DMS 273 (cell line): Measurements from ENCODE around the gene SLC8A1.
A peak's percentile ranks its signal among the peaks of the same experiment; 100 is the strongest.

Experiments used
- DNase-seq: peaks from one replicate; lab custom pipeline; 2025; ENCODE audit not compliant: unreplicated experiment; lab: John Stamatoyannopoulos, UW

SLC8A1 gene

DNA sequence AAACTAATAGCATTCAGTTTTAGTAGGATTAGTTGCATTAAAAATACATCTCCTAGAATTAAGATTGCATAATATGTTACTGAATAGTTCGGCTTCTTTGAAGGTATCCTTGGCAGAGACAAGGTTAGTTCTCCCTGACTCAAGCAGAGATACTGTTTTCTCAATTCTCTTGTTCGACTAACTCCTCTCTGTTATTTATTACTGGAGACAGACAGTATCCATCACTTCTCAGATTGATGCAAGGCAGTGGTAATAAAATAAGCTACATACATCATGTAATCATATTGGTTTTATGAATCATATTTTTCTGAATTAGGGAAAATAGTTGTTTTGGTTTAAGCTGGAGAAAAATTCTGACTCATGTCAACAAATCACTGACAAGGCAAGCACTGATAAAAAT is 134.8 kb downstream of the SLC8A1 start:
- no peak for DNase-seq

GRCh38 chr2:40316620-40317019 is 135.3 kb downstream of the SLC8A1 start:
- DNase-seq, result no peak

DNA sequence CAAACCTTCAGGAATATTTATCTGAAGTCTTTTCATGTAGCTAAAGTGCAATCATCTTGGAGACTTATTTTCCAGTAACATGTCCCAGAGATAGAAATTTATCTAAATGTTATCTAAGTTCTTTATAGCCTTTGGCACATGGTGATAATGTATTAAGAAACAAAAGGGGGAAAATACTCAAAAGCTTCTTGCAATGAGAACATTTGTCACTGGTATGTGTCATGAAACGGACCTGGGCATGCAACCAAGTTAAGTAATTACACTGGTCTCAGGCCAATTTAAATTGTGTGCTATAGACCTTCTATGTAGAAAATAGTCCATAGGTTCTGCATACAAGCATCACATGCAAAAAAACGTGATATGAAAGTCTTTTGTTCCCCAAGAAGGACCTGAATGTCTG is 136.2 kb downstream of the SLC8A1 start:
- DNase-seq, result peak; percentile 4

DNA sequence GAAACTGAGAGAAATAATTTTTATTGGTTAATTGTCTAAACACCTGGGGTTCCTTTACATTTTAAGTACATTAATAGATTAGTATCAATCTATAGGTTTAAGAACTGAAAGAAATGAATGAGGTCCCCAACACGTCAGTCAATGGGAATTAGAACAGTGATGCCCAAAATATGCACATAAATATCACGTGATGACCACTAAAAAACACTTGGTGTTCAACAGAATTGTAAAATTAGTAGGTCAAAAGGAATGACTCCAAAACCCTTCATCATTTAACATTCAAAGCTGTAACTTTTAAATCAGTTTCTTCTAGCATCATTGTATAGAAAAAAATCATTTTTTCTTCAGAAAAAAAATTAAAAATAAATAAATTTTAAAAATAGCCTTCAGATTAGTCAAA is 140.9 kb downstream of the SLC8A1 start:
- DNase-seq, result no peak

GRCh38 chr2:40310303-40310702 is 141.6 kb downstream of the SLC8A1 start:
- DNase-seq, result no peak

DNA sequence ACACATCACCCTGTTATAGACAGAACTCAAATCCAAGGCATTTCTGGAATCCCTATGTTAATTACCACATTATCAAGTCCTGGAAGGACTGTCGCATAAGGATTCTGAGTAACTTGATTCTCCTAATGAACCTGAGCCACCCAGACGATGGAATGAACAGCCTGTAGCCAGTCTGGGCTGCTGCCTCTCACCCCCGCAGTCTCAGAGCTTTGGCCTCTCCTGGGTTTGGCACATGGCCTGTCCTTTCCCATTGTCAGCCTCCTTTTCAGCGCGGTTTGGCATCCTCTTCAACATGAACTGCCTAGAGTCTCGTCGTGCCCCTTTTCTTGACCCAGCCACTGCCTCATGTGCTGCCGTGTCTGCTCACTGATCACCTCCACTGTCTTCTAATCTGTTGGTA is 147.6 kb downstream of the SLC8A1 start:
- peak; percentile 29 for DNase-seq

- DNase-seq, result no peak
These were observed 148.1 kb downstream of the SLC8A1 start for GRCh38 chr2:40303746-40304145.

GRCh38 chr2:40302751-40303325 is 149.1 kb downstream of the SLC8A1 start:
- DNase-seq, result no peak

DNA sequence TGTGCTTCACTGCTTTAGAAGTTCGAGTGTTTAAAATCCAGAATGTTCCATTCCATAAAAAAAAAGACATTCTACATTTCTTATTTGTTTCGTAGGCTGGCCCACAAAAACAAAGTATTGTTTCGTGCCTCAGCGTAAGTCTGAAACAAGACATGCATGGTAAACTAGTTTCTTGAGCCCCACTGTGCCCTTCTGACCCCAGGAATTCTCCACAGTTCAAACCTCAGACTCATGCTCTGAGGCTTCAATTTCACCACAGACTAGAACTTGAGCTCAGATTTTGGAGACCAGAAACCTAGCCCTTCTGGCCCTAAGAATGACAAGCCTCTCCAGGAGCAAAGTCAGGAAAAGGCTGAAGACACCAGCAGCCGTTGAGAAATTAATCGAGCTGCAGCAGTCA is 151.5 kb downstream of the SLC8A1 start:
- no peak for DNase-seq

GRCh38 chr2:40299781-40300180 is 152.1 kb downstream of the SLC8A1 start:
- DNase-seq, result no peak

- no peak for DNase-seq
These were observed 152.7 kb downstream of the SLC8A1 start for GRCh38 chr2:40299173-40299572.

DNA sequence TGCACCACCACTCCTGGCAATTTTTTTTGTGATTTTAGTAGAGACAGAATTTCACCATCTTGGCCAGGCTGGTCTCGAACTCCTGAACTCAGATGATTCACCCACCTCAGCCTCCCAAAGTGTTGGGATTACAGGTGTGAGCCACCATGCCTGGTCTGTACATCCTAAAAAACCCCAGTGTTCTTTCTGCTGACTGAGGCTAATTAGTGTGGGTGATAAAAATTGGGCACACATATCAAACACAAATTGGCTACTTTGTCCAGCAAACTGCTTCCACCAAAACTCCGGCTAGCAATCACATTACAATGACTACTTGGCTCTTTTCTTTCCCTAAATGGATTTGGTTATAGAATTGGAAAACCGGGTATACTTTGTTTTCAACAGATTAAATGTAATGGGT is 153.9 kb downstream of the SLC8A1 start:
- DNase-seq, result no peak

DNA sequence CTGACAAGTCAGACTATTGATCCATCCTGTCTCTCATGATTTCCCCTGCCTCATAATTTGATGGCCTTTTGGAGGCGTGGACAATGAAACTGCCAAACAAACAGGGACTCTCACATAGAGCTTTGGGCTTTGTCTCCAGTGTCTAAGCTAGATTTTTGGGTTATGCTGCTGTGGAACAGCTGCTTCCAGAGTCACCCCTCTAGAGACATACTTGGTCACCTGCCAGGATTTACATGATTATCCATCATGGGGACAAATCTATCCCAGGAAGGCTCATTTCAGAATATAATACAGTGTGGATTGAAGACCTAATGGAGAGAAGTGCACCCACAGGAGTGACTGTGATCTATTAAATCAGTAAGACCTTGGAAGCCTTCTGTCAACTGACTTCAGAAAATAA is 159.6 kb downstream of the SLC8A1 start:
- no peak for DNase-seq

- DNase-seq, result no peak
These were observed 162.0 kb downstream of the SLC8A1 start for GRCh38 chr2:40289771-40290404.

DNA sequence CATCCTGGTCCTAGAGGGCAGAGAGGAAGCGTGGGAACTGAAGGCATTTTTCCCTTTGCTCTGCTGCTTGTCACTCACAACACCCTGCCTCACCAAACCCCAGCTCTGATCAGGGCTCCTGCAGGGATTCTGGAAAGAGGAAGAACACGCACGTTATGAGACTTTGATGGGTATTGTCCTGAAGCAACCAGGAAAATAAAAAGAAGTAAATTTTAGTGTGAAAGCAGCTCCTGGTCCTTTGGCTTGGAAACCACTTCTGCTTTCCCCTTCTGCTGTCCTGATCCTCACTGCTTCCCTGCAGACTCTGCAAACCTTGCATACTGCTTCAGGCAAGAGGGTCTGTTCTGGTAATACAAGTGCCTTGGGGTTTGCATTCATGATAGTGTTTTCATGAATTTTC is 164.1 kb downstream of the SLC8A1 start:
- no peak for DNase-seq

- DNase-seq, result peak; percentile 10
These were observed 164.7 kb downstream of the SLC8A1 start for GRCh38 chr2:40287195-40287594.

DNA sequence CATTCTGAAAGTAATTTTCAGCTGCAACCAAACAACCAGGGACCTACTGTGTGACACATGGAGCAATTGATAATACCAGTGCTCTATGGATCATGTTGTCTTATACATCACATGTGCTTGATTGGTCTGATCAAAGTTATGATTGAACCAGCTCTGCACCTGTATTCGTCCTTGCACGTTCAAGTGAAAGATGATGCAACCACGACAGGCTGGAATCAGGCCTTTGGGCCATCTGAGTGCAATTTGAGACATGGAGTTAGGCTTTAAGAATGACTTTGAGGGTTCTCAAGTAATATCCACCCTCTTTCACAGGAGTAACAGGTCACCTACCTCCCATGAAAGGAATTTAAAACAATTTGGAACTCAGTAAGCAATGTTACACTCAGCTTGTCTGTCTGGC is 165.2 kb downstream of the SLC8A1 start:
- no peak for DNase-seq

GRCh38 chr2:40285391-40285790 is 166.5 kb downstream of the SLC8A1 start:
- no peak for DNase-seq

GRCh38 chr2:40284797-40285196 is 167.1 kb downstream of the SLC8A1 start:
- no peak for DNase-seq

- no peak for DNase-seq
These were observed 168.6 kb downstream of the SLC8A1 start for GRCh38 chr2:40283111-40283909.

DNA sequence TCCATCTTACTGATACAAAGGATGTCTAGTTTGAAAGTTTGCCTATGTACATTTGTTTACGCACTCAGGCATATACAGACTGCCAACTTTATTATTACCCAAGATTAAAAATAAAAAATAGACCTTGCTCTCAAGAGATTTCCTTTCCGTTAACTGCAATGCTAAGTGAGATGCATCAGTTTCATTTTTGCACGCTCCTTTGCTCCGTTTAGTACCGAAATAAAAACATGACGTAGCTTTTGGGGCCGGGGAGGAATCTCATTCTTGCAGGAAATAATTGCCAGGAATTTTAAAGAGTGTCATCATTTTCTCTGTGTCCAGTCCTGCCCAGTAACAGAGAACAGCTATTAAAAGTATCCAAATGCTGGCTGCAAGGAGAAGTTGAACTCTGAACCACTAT is 169.5 kb downstream of the SLC8A1 start:
- no peak for DNase-seq
